Measurements from ENCODE around the gene RNF135. TPM values are rescaled to one million over a fixed set of nuclear protein-coding genes. Genes with fewer than 3 reads are reported as not detected.
"Not testable (repeated sequence)": the region's sequence is repeated elsewhere in the genome, so short reads cannot be mapped to it uniquely, and the experiment has no call there.

The RNF135 gene
- total and polyA plus RNA-seq, 2 donors (not counting 1 experiment from before 2014, with no cell fraction given) = 13.4 to 15.2 TPM

GRCh38 chr17:31008374-31009041 lies 37.7 kb downstream of the RNF135 start:
- peak overlapping the region; percentile 62 to 91 (median 75) for H3K4me3 ChIP-seq (replicated peaks in 1 of 4; ENCODE audit: control extremely low read depth in 1 of 4, insufficient read depth in 1 of 4, low read depth in 3 of 4, low read length in 4 of 4)
- no peak for TF ChIP-seq EZH2 (IDR thresholded peaks at IDR 0.05; ENCODE audit: low read length, missing control alignments)
- no peak for TF ChIP-seq CTCF (conservative IDR thresholded peaks at IDR 0.05 in 1 of 2, IDR thresholded peaks at IDR 0.05 in 1 of 2; ENCODE audit: low read depth in 1 of 2, low read length in 2 of 2)
- no peaks in the 10 kb centered on the region for H3K36me3 ChIP-seq (ENCODE audit: control insufficient read depth, insufficient read depth, low read length)
- no peaks in the 10 kb centered on the region for H4K20me1 ChIP-seq (ENCODE audit: control insufficient read depth, extremely low read depth, insufficient read depth, low read length)
- peak overlapping the region; percentile 67 for H3K27ac ChIP-seq (ENCODE audit: insufficient read depth, low read length)
- H3K4me2 ChIP-seq (ENCODE audit: extremely low read depth, insufficient read depth, low read length) = peak overlapping the region; percentile 83
- H3K79me2 ChIP-seq (ENCODE audit: control insufficient read depth, insufficient read depth, low read length) = peaks cover 18% of the 10 kb centered on the region
- H3K9ac ChIP-seq (ENCODE audit: insufficient read depth, low read length) = peak overlapping the region; percentile 73
- H3K4me1 ChIP-seq (ENCODE audit: control insufficient read depth, extremely low read depth, insufficient read depth, low read length) = no peaks in the 10 kb centered on the region
- no peaks in the 10 kb centered on the region for H3K27me3 ChIP-seq (ENCODE audit: control insufficient read depth, insufficient read depth, low read length)
- no peaks in the 10 kb centered on the region for H3K9me3 ChIP-seq (ENCODE audit: control insufficient read depth, insufficient read depth, low read depth, low read length)
- peak; percentile 69 to 76 for DNase-seq (ENCODE audit: low read depth in 2 of 2)
- peak overlapping the region; percentile 48 for H2AFZ ChIP-seq (ENCODE audit: low read length)

- Histone ChIP-seq H3K4me3 (replicated peaks in 1 of 4; ENCODE audit: control extremely low read depth in 1 of 4, insufficient read depth in 1 of 4, low read depth in 3 of 4, low read length in 4 of 4) (peak overlapping the region; percentile 62 to 91 (median 75)), H3K4me2 (ENCODE audit: extremely low read depth, insufficient read depth, low read length) (peak overlapping the region; percentile 83), H3K9ac (ENCODE audit: insufficient read depth, low read length) (peak overlapping the region; percentile 73), H3K27ac (ENCODE audit: insufficient read depth, low read length) (peak overlapping the region; percentile 67), H3K79me2 (ENCODE audit: control insufficient read depth, insufficient read depth, low read length) (peaks cover 20% of the 10 kb centered on the region), H2AFZ (ENCODE audit: low read length) (peak overlapping the region; percentile 48)
- H3K9me3 ChIP-seq (ENCODE audit: control insufficient read depth, insufficient read depth, low read depth, low read length); H3K4me1 ChIP-seq (ENCODE audit: control insufficient read depth, extremely low read depth, insufficient read depth, low read length); H3K27me3 ChIP-seq (ENCODE audit: control insufficient read depth, insufficient read depth, low read length); H4K20me1 ChIP-seq (ENCODE audit: control insufficient read depth, extremely low read depth, insufficient read depth, low read length); H3K36me3 ChIP-seq (ENCODE audit: control insufficient read depth, insufficient read depth, low read length): not testable (repeated sequence)
- DNase-seq (ENCODE audit: low read depth in 2 of 2) = peak; percentile 12 to 37
These were observed 38.3 kb downstream of the RNF135 start for GRCh38 chr17:31009042-31009702.

- peak; percentile 3 to 17 for DNase-seq (ENCODE audit: low read depth in 2 of 2)
These were observed 39.2 kb downstream of the RNF135 start for GRCh38 chr17:31010014-31010413.

GRCh38 chr17:31013844-31014243 lies 43.0 kb downstream of the RNF135 start:
- H3K79me2 ChIP-seq (ENCODE audit: control insufficient read depth, insufficient read depth, low read length) = peaks cover 19% of the 10 kb centered on the region
- no peaks in the 10 kb centered on the region for H4K20me1 ChIP-seq (ENCODE audit: control insufficient read depth, extremely low read depth, insufficient read depth, low read length)
- no peak for TF ChIP-seq CTCF (conservative IDR thresholded peaks at IDR 0.05 in 1 of 2, IDR thresholded peaks at IDR 0.05 in 1 of 2; ENCODE audit: low read depth in 1 of 2, low read length in 2 of 2)
- no peak for TF ChIP-seq EZH2 (IDR thresholded peaks at IDR 0.05; ENCODE audit: low read length, missing control alignments)
- H3K4me3 ChIP-seq (replicated peaks in 1 of 4; ENCODE audit: control extremely low read depth in 1 of 4, insufficient read depth in 1 of 4, low read depth in 3 of 4, low read length in 4 of 4) = no peak overlapping the region
- no peak overlapping the region for H3K27ac ChIP-seq (ENCODE audit: insufficient read depth, low read length)
- no peak overlapping the region for H3K4me2 ChIP-seq (ENCODE audit: extremely low read depth, insufficient read depth, low read length)
- H3K36me3 ChIP-seq (ENCODE audit: control insufficient read depth, insufficient read depth, low read length) = no peaks in the 10 kb centered on the region
- no peak overlapping the region for H3K9ac ChIP-seq (ENCODE audit: insufficient read depth, low read length)
- no peaks in the 10 kb centered on the region for H3K4me1 ChIP-seq (ENCODE audit: control insufficient read depth, extremely low read depth, insufficient read depth, low read length)
- no peaks in the 10 kb centered on the region for H3K27me3 ChIP-seq (ENCODE audit: control insufficient read depth, insufficient read depth, low read length)
- no peak for DNase-seq (ENCODE audit: low read depth in 2 of 2)
- H3K9me3 ChIP-seq (ENCODE audit: control insufficient read depth, insufficient read depth, low read depth, low read length) = no peaks in the 10 kb centered on the region
- no peak overlapping the region for H2AFZ ChIP-seq (ENCODE audit: low read length)

More at GRCh38 chr17:31010014-31010413, 39.2 kb downstream of the RNF135 start:
- H3K4me1 ChIP-seq (ENCODE audit: control insufficient read depth, extremely low read depth, insufficient read depth, low read length); H3K27me3 ChIP-seq (ENCODE audit: control insufficient read depth, insufficient read depth, low read length); H3K9ac ChIP-seq (ENCODE audit: insufficient read depth, low read length); H4K20me1 ChIP-seq (ENCODE audit: control insufficient read depth, extremely low read depth, insufficient read depth, low read length); H2AFZ ChIP-seq (ENCODE audit: low read length); H3K27ac ChIP-seq (ENCODE audit: insufficient read depth, low read length); H3K36me3 ChIP-seq (ENCODE audit: control insufficient read depth, insufficient read depth, low read length); H3K9me3 ChIP-seq (ENCODE audit: control insufficient read depth, insufficient read depth, low read depth, low read length): not testable (repeated sequence)
- Histone ChIP-seq H3K79me2 (ENCODE audit: control insufficient read depth, insufficient read depth, low read length) (peaks cover 20% of the 10 kb centered on the region), H3K4me3 (replicated peaks in 1 of 4; ENCODE audit: control extremely low read depth in 1 of 4, insufficient read depth in 1 of 4, low read depth in 3 of 4, low read length in 4 of 4) (peak overlapping the region in 3 of 4 experiments; percentile 7 to 77 (median 50)), H3K4me2 (ENCODE audit: extremely low read depth, insufficient read depth, low read length) (peak overlapping the region; percentile 72)
